GM12801 (cell line): ENCODE results near the gene CPLX3.

ENCODE experiments used
- CTCF ChIP-seq: IDR thresholded peaks from one replicate; pipeline ENCODE4 v1.5.1; 2011; ENCODE audit warnings: control low read depth; ENCODE audit not compliant: insufficient read length; ENCODE audit errors: extremely low read depth

Gene CPLX3

GRCh38 chr15:74801311-74801997, 25.0 kb upstream of the CPLX3 start:
- TF ChIP-seq CTCF: no peak

- TF ChIP-seq CTCF: no peak
These were observed 24.1 kb upstream of the CPLX3 start for GRCh38 chr15:74802290-74802689.

GRCh38 chr15:74802862-74803447, 23.5 kb upstream of the CPLX3 start:
- no peak for TF ChIP-seq CTCF

GRCh38 chr15:74804935-74805334, 21.5 kb upstream of the CPLX3 start:
- TF ChIP-seq CTCF: no peak

- TF ChIP-seq CTCF: no peak
These were observed 19.1 kb upstream of the CPLX3 start for GRCh38 chr15:74807282-74807681.

- no peak for TF ChIP-seq CTCF
These were observed 18.2 kb upstream of the CPLX3 start for GRCh38 chr15:74808078-74808839.

- no peak for TF ChIP-seq CTCF
These were observed 17.6 kb upstream of the CPLX3 start for GRCh38 chr15:74808840-74809229.
